UCSD-AML1 (cell line): ENCODE measurements around the gene MRPL18.
"Not testable (repeated sequence)": the region's sequence is repeated elsewhere in the genome, so short reads cannot be mapped to it uniquely, and the experiment has no call there.

Experiments
- DNase-seq: peaks from one replicate; lab custom pipeline; 2025; ENCODE audit not compliant: unreplicated experiment; lab: John Stamatoyannopoulos, UW

Gene MRPL18

DNA sequence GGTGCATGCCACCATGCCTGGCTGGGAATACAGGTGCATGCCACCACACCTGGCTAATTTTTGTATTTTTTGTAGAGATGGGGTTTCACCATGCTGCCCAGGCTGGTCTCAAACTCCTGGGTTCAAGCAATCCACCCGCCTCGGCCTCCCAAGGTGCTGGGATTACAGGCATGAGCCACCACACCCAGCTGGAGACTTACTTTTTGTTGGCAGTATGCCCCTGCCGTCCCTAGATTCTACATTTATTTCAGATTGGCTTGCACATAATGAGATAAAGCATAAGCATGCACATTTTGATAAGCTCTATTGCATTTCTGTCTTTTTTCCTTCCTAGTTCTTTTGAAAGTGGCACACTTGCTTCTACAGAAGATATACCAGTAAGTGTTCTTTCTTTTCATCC is 26.5 kb downstream of the MRPL18 start:
- not testable (repeated sequence) for DNase-seq

DNA sequence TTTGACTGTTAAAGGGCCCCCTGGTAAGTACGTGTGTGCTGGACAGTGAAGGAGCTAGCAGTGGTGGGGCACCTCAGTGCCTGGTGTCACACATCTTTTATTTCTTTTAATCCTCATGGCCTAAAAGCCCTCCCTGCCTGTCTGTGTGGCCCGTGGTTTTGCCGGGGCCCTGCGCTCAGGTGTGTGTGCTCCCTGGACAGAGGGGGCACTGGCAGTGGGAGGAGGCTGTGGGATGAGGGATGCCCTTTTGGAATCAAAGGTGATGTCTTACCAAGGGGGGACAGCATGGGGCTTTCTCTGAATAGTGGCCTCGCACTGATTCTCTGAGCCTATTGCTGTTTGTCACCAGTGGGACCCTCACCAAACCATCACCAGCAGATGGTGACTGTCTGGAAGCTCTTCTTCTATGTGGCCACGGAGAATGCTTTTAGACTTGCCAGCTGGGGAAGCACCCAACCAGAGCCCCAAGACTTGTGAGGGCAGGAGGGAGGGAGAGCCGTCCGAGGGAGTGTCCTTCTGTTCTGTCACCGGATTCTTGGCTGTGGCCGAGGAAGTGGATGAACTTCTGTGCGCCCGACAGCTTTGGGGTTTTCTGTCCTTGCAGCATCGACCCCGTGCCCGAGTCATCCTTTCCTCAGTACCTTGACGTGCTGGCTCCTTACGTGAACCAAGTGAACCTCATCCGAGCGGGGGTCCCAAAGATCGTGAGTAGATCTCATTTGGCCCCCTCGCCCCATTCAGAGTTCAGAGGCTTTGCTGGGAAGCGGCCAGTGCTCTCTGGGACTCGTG is 27.9 kb downstream of the MRPL18 start:
- DNase-seq: no peak

- DNase-seq: no peak
Observed at GRCh38 chr6:159819098-159819497, 28.8 kb downstream of the MRPL18 start.

- peak; percentile 84 for DNase-seq
Observed at GRCh38 chr6:159819932-159820640, 29.8 kb downstream of the MRPL18 start.

GRCh38 chr6:159821122-159821521 is 30.9 kb downstream of the MRPL18 start:
- peak; percentile 68 for DNase-seq

- DNase-seq: no peak
Observed at GRCh38 chr6:159821726-159822125, 31.5 kb downstream of the MRPL18 start.

- DNase-seq: no peak
Observed at GRCh38 chr6:159823953-159824352, 33.7 kb downstream of the MRPL18 start.

DNA sequence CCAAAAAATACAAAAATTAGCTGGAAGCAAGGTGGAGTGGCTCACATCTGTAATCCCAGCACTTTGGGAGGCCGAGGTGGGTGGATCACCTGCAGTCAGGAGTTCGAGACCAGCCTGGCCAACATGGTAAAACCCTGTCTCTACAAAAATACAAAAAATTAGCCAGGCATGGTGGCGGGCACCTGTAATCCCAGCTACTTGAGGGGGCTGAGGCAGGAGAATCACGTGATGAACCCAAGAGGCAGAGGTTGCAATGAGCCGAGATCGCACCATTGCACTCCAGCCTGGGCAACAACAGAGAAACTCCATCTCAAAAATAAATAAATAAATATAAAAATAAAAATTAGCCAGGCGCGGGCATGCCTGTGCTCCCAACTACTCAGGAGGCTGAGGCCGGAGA is 34.4 kb downstream of the MRPL18 start:
- not testable (repeated sequence) for DNase-seq

- no peak for DNase-seq
Observed at GRCh38 chr6:159826004-159826403, 35.7 kb downstream of the MRPL18 start.

GRCh38 chr6:159826968-159827647 is 36.8 kb downstream of the MRPL18 start:
- no peak for DNase-seq

- no peak for DNase-seq
Observed at GRCh38 chr6:159828074-159828473, 37.8 kb downstream of the MRPL18 start.

DNA sequence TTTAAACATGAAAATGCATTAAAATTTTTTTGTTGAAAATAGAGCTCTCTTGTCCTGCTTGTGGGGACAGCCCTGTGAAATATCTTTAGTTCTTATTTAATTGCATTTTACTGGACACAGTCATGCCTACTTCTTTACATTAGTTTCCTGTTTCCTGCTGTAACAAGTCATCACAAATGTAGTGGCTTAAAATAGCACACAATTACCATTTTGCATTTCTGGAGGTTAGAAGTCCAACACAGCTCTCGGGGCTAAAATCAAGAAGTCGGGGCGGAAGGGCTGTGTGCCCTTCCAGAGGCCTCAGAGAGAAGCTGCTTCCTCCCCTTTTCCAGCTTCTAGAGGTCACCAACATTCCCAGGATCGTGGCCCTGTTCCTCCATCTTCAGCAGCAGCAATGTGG is 39.3 kb downstream of the MRPL18 start:
- DNase-seq: no peak

DNA sequence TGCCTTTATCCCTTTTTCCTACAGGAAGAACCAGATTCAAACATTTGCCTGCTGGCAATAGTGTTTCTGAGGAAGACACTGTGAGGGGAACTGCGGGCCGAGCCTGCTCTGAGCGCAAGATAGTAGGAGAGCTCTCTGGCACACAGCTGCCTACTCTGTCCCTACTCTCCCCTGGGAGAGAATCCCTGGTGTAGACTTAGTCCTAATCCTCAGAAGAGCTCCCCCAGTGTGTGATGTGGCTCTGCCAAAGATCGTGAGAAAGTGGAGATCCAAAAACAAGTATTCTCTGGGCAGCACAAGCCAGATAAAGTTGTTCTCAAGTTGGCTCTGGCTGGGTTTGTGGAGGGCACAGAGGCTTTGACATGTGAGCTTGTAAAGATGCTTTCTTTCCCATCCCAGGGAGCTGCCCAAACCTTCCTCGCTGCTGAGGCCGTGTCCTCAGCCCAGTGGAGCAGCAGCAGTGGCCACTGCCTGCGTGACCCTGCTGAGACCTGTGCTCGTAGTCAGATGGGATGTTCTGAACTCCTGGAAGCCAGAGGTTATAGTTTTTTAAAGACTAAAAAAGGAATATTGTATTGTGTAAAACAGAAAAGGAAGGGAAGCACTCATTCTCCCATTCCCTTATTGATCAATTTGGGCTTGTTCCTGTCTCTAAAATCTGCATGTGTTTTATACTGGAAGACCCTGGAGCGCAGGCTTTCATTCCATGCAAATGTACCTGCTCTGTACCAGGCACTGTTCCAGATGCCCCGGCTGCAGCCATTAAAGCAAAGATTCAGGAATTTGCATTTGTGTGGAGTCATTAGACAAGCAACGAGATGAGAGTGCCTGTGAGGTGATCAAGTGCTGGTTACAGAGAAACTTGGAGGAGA is 40.5 kb downstream of the MRPL18 start:
- DNase-seq: no peak

DNA sequence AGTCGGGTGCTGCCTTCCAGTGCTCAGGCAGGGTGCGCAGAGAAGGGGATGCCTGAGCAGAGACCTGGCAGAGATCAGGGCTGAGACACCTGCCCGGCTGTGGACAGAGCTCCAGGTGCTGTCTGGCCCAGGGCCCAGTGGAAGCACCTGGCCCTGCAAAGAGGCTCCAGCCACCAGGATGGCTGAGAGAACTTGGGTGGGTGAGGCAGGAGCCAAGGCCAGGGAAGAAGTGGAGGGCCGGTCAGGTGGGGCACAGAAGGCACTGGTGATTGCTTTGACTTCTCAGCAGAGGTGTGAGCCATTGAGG is 41.1 kb downstream of the MRPL18 start:
- no peak for DNase-seq

GRCh38 chr6:159832946-159833345 is 42.7 kb downstream of the MRPL18 start:
- no peak for DNase-seq

DNA sequence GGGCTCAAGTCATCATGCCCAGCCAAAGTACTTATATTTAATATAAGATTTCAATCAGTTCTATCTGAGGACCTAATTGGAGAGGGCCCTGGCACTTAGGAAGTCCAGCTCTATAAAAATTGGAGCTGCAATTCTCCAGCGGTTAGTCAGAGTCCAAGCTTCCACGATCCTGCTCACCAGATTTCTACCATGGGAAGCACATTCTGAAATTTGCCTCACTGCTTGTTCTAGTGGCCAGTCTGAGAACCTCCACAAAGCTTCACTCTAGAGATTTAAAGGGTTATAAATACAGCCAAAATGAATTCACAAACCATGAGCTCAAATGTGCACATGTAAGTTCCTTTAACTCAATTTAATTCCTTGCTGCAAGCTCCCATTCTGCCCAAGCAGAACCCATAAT is 43.3 kb downstream of the MRPL18 start:
- no peak for DNase-seq

GRCh38 chr6:159833997-159834603 is 43.8 kb downstream of the MRPL18 start:
- no peak for DNase-seq

- DNase-seq: no peak
Observed at GRCh38 chr6:159836718-159837490, 46.6 kb downstream of the MRPL18 start.

DNA sequence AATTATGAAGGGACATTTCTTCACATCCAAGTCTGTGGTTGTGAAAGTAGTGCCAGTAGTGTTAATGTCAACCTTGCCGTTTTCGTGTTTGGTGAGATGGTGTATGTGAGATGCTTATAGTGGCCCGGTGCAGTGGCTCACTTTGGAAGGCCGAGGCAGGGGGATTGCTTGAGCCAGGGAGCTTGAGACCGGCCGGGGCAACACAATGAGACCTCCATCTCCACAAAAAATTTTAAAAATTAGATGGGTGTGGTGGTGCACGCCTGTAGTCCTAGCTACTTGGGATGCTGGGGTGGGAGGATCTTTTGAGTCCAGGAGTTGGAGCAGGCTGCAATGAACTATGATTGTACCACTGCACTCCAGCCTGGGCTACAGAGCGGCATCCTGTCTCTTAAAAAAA is 47.2 kb downstream of the MRPL18 start:
- no peak for DNase-seq
